GM13977 (cell line): ENCODE results near the gene LTBP3.
A peak's percentile ranks its signal among the peaks of the same experiment; 100 is the strongest.

ENCODE experiments used
- DNase-seq: peaks from one replicate; pipeline ENCODE4 v3.0.0; 2012; ENCODE audit warnings: low spot score
- CTCF ChIP-seq: IDR thresholded peaks from 2 replicates; pipeline ENCODE4 v1.5.1; 2012; ENCODE audit warnings: mild to moderate bottlenecking, control low read depth; ENCODE audit not compliant: insufficient read depth; ENCODE audit errors: extremely low read depth, missing control alignments
- in situ Hi-C: fragments of 300-500 bp; cut with MboI; formaldehyde crosslinking; loops from one replicate; pipeline ENCODE4 v1.12.0; 2022; ENCODE audit warnings: low sequenced_read_pairs, low pct_unique_long_range_greater_than_20kb, mixed read lengths, inconsistent platforms; ENCODE audit not compliant: unreplicated experiment

LTBP3 gene

GRCh38 chr11:65540290-65541092 is 17.7 kb downstream of the LTBP3 start:
- TF ChIP-seq CTCF: peak; percentile 88
- in situ Hi-C loops: no loop called here
- DNase-seq: peak; percentile 100

GRCh38 chr11:65539744-65540289 is 18.3 kb downstream of the LTBP3 start:
- peak; percentile 93 for DNase-seq
- TF ChIP-seq CTCF: peak; percentile 70
- in situ Hi-C loops: no loop called here

GRCh38 chr11:65538915-65539743 is 19.0 kb downstream of the LTBP3 start:
- no peak for TF ChIP-seq CTCF
- DNase-seq: no peak
- in situ Hi-C loops: no loop called here

- TF ChIP-seq CTCF: no peak
- DNase-seq: no peak
- in situ Hi-C loops: no loop called here
These were observed 19.8 kb downstream of the LTBP3 start for GRCh38 chr11:65538232-65538914.

GRCh38 chr11:65537620-65538231 is 20.4 kb downstream of the LTBP3 start:
- no peak for TF ChIP-seq CTCF
- in situ Hi-C loops: no loop called here
- DNase-seq: no peak

GRCh38 chr11:65537296-65537597 is 20.9 kb downstream of the LTBP3 start:
- DNase-seq: no peak
- in situ Hi-C loops: no loop called here
- no peak for TF ChIP-seq CTCF
